Body of pancreas (tissue), 4 donors: Measurements from ENCODE around the gene CAMK1G.

Experiments
- POLR2A ChIP-seq, 3 donors: fragments of 450-650 bp; IDR thresholded peaks; one replicate each; pipeline ENCODE4 v1.6.1; 2016; ENCODE audit warnings: antibody characterized with exemption in 3 of 3, mild to moderate bottlenecking in 2 of 3
- TF ChIP-seq, protein P1 (sequence below), 7 experiments: fragments of 450-650 bp in 4 of 7; fragments of 200-600 bp in 3 of 7; sonication (generic) in 3 of 7; IDR thresholded peaks; one replicate each; pipeline ENCODE4 v1.5.1; 2016 to 2019; ENCODE audit warnings: antibody characterized with exemption in 7 of 7

DNA sequence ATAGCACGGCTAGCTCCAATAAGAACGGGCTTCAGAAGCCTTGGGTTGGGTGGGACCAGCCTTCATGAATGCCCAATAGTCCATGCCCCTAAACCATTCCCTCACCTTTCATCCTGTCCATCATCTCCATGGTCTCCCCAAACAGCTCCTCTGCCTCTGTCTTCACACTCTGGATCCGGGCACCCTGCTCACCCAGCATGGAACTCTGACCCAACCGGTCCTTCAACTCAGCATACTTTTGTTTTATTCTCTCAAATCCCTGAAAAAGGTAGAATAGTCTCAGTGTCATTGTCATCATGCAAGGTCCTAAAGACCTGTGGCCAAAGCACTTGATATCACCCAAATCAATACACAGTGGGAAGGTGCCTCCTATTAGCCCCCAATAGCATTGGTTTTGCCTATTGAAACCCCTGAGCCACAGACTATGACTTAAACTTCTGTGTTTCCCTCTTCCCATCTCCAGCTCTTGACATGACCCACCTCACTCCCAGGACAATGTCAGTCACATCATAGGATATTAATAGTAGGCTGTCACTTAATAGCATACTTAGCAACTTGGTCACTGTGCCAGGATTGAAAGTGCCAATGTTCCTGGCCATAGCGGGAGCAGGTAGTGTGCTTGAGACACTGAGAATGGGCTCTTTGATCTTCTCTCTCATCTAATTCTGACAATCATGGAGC is 33.0 kb downstream of the CAMK1G start:
- TF ChIP-seq, protein P1, sequence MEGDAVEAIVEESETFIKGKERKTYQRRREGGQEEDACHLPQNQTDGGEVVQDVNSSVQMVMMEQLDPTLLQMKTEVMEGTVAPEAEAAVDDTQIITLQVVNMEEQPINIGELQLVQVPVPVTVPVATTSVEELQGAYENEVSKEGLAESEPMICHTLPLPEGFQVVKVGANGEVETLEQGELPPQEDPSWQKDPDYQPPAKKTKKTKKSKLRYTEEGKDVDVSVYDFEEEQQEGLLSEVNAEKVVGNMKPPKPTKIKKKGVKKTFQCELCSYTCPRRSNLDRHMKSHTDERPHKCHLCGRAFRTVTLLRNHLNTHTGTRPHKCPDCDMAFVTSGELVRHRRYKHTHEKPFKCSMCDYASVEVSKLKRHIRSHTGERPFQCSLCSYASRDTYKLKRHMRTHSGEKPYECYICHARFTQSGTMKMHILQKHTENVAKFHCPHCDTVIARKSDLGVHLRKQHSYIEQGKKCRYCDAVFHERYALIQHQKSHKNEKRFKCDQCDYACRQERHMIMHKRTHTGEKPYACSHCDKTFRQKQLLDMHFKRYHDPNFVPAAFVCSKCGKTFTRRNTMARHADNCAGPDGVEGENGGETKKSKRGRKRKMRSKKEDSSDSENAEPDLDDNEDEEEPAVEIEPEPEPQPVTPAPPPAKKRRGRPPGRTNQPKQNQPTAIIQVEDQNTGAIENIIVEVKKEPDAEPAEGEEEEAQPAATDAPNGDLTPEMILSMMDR (IDR thresholded peaks at IDR 0.05), result no peak
- TF ChIP-seq POLR2A (IDR thresholded peaks at IDR 0.05), result no peak
